Kidney (tissue), 14 donors: ENCODE results near the gene AHSA1. TPM values are rescaled to one million over a fixed set of nuclear protein-coding genes. Genes with fewer than 3 reads are reported as not detected.

ENCODE experiments used
- DNase-seq, 5 donors: peaks; one replicate each; pipeline ENCODE4 v3.0.0-alpha.2; 2013 to 2020
- FAIRE-seq: peaks from 2 replicates; lab custom pipeline; 2012; peaks lifted over from hg19 to GRCh38; lab: Jason Lieb, UNC
- H3K27ac ChIP-seq, 2 donors: one replicate each; pipeline ENCODE4 v1.7.0; 2013; ENCODE audit warnings: low read depth in 2 of 2, low read length in 2 of 2, inconsistent platforms in 1 of 2
- H3K27me3 ChIP-seq: one replicate; pipeline ENCODE4 v1.7.1; 2013; ENCODE audit warnings: low read length, inconsistent platforms; ENCODE audit not compliant: control insufficient read depth, insufficient read depth
- H3K36me3 ChIP-seq, 3 donors: one replicate each; pipeline versions ENCODE4 v1.7.0 to v1.7.1; 2013; ENCODE audit warnings: low read length in 3 of 3, control low read depth in 1 of 3, inconsistent platforms in 1 of 3; ENCODE audit not compliant: insufficient read depth in 3 of 3, control insufficient read depth in 2 of 3
- H3K4me1 ChIP-seq, 3 donors: one replicate each; pipeline versions ENCODE4 v1.7.0 to v1.7.1; 2013; ENCODE audit warnings: low read length in 3 of 3, inconsistent platforms in 1 of 3, low read depth in 1 of 3; ENCODE audit not compliant: control insufficient read depth in 2 of 3, insufficient read depth in 2 of 3
- H3K4me3 ChIP-seq, 3 donors: one replicate each; pipeline versions ENCODE4 v1.7.0 to v1.8.1; 2013; ENCODE audit warnings: low read length in 3 of 3, control low read depth in 1 of 3, inconsistent platforms in 1 of 3
- H3K9ac ChIP-seq, 3 donors: one replicate each; pipeline versions ENCODE4 v1.7.0 to v1.7.1; 2013; ENCODE audit warnings: low read length in 3 of 3, control low read depth in 1 of 3, inconsistent platforms in 1 of 3
- H3K9me3 ChIP-seq, 3 donors: one replicate each; pipeline versions ENCODE4 v1.7.0 to v1.7.1; 2013; ENCODE audit warnings: low read length in 3 of 3, control low read depth in 1 of 3, inconsistent platforms in 1 of 3; ENCODE audit not compliant: control insufficient read depth in 2 of 3, insufficient read depth in 1 of 3
- CTCF ChIP-seq: IDR thresholded peaks from 3 replicates; pipeline ENCODE4 v1.5.1; 2012; ENCODE audit warnings: mild to moderate bottlenecking, moderate library complexity, borderline replicate concordance; ENCODE audit not compliant: insufficient read depth; ENCODE audit errors: extremely low read depth
- intact Hi-C: fragments of 100-400 bp; cut with DNase I; formaldehyde crosslinking; loops from one replicate; pipeline ENCODE4 v1.11.1; 2022
- polyA plus RNA-seq: library from polyadenylated mRNA; stranded (reverse); fragments of 350-450 nt; fragmentation: Illumina TruSeq; extraction: RNeasy Lipid Tissue Mini Kit (QIAGEN cat#74804); gene quantifications from one replicate; pipeline ENCODE4 v1.2.3, GENCODE V29; 2014; ENCODE audit warnings: low read depth, low replicate concordance; ENCODE audit not compliant: insufficient read depth
- total RNA-seq: library from RNA; stranded (reverse); fragmentation: NEBNext Ultra II Directional; extraction: Animal tissue kit (Norgen Biotek cat#: 25700); gene quantifications from one replicate; pipeline ENCODE4 v1.2.1, GENCODE V29; 2021
- donor health status: control.
- donor health status: control.
- donor health status: control.
- donor health status: control.
- donor health status: control.
- donor health status: DM: yes; HTN: yes; CAD: no.
- donor health status: Normal renal cell carcinoma (clear cell type).

The AHSA1 gene
- total and polyA plus RNA-seq, 2 donors from 2014 or later = 92.0 to 149 TPM

- peaks cover 0 to 25% (median 16%) of the 10 kb centered on the region in 3 donors for H3K4me1 ChIP-seq
- no peaks in the 10 kb centered on the region for H3K9me3 ChIP-seq
- intact Hi-C loops = no loop called here
- H3K36me3 ChIP-seq = no peaks in the 10 kb centered on the region
- no peaks in the 10 kb centered on the region for H3K27me3 ChIP-seq
- DNase-seq = no peak
- H3K9ac ChIP-seq = no peak overlapping the region
- TF ChIP-seq CTCF = no peak
- H3K27ac ChIP-seq = no peak overlapping the region
- no peak for FAIRE-seq
- no peak overlapping the region for H3K4me3 ChIP-seq
These were observed 28.2 kb downstream of the AHSA1 start for GRCh38 chr14:77485901-77486678.

GRCh38 chr14:77488558-77488957, 30.7 kb downstream of the AHSA1 start:
- intact Hi-C loops = no loop called here
- H3K9ac ChIP-seq = no peak overlapping the region
- no peak overlapping the region for H3K27ac ChIP-seq
- DNase-seq = no peak
- peaks cover 0 to 17% (median 16%) of the 10 kb centered on the region in 3 donors for H3K4me1 ChIP-seq
- no peaks in the 10 kb centered on the region for H3K36me3 ChIP-seq
- FAIRE-seq = no peak
- TF ChIP-seq CTCF = no peak
- H3K9me3 ChIP-seq = no peaks in the 10 kb centered on the region
- no peak overlapping the region for H3K4me3 ChIP-seq
- no peaks in the 10 kb centered on the region for H3K27me3 ChIP-seq

GRCh38 chr14:77489041-77489440, 31.1 kb downstream of the AHSA1 start:
- DNase-seq = peak in 4 of 5 donors; percentile 63 to 80 (median 70)
- Histone ChIP-seq H3K27me3 (no peaks in the 10 kb centered on the region), H3K4me3 (no peak overlapping the region), H3K36me3 (no peaks in the 10 kb centered on the region), H3K9ac (no peak overlapping the region), H3K27ac (no peak overlapping the region), H3K4me1 (peaks cover 0 to 13% (median 12%) of the 10 kb centered on the region in 3 donors), H3K9me3 (no peaks in the 10 kb centered on the region)
- no peak for TF ChIP-seq CTCF
- intact Hi-C loops = no loop called here
- FAIRE-seq = no peak
